Endothelial cell of umbilical vein (primary cell): ENCODE data around the gene SLC45A1. TPM values are rescaled to one million over a fixed set of nuclear protein-coding genes. Genes with fewer than 3 reads are reported as not detected.

ENCODE experiments used
- BruUV-seq: library from RNA; stranded (reverse); fragments of 400-500 nt; replicated peaks from 2 replicates; lab custom pipeline; 2021; lab: Mats Ljungman, UMichigan
- CTCF ChIA-PET: fragments of 300-600, 350-600 bp; sonication (Branson Sonifier 250); formaldehyde crosslinking; loops from one replicate; lab custom pipeline; 2021; ENCODE audit warnings: antibody characterized with exemption, inconsistent platforms; lab: Charles Lee
- POLR2A ChIA-PET: fragments of 300-600, 350-600 bp; sonication (Branson Sonifier 250); formaldehyde crosslinking; loops from one replicate; lab custom pipeline; 2021; ENCODE audit warnings: antibody characterized with exemption, inconsistent platforms; lab: Charles Lee
- DNase-seq: peaks from one replicate; pipeline ENCODE4 v3.0.0-alpha.2; 2011; ENCODE audit warnings: low read depth, low spot score
- FAIRE-seq: peaks from 2 replicates; lab custom pipeline; 2011; peaks lifted over from hg19 to GRCh38; lab: Jason Lieb, UNC
- H2AFZ ChIP-seq: 2 replicates; pipeline ENCODE4 v1.6.0; 2012; ENCODE audit warnings: low read depth, low read length, control low read depth, inconsistent platforms
- H3K27ac ChIP-seq: 2 replicates; pipeline ENCODE4 v1.5.1; 2011; ENCODE audit warnings: low read depth, mild to moderate bottlenecking, control low read depth, low read length, moderate library complexity; ENCODE audit not compliant: insufficient read depth
- H3K27me3 ChIP-seq, 2 experiments: 2 replicates each; pipeline versions ENCODE4 v1.6.0 to v1.6.1; 2011; ENCODE audit warnings: low read length in 2 of 2, mixed read lengths in 1 of 2; ENCODE audit not compliant: control insufficient read depth in 2 of 2, insufficient read depth in 2 of 2
- H3K36me3 ChIP-seq, 2 experiments: 2 replicates in 1 of 2; 3 replicates in 1 of 2; pipeline ENCODE4 v1.5.1; 2011; ENCODE audit warnings: low read length in 2 of 2, mild to moderate bottlenecking in 1 of 2, moderate library complexity in 1 of 2; ENCODE audit not compliant: control insufficient read depth in 2 of 2, insufficient read depth in 2 of 2; ENCODE audit errors: extremely low read depth in 1 of 2
- H3K4me1 ChIP-seq: 3 replicates; pipeline ENCODE4 v1.5.1; 2011; ENCODE audit warnings: mild to moderate bottlenecking, low read length; ENCODE audit not compliant: control insufficient read depth, insufficient read depth; ENCODE audit errors: extremely low read depth
- H3K4me2 ChIP-seq: 2 replicates; pipeline ENCODE4 v1.6.1; 2011; ENCODE audit warnings: low read length, control low read depth, mixed read lengths; ENCODE audit not compliant: insufficient read depth
- H3K4me3 ChIP-seq, 3 experiments: fragments of 200-600 bp in 1 of 3; sonication (generic), shearing (Covaris generic) in 1 of 3; replicated peaks in 1 of 3; 2 replicates each; pipeline ENCODE4 v1.5.1; 2011 to 2016; ENCODE audit warnings: control low read depth in 3 of 3, low read length in 3 of 3, mild to moderate bottlenecking in 2 of 3, inconsistent platforms in 1 of 3, low read depth in 1 of 3, moderate library complexity in 1 of 3; ENCODE audit not compliant: insufficient read depth in 1 of 3
- H3K79me2 ChIP-seq: 2 replicates; pipeline ENCODE4 v1.6.0; 2012; ENCODE audit warnings: low read length, inconsistent platforms; ENCODE audit not compliant: control insufficient read depth, insufficient read depth
- H3K9ac ChIP-seq: replicated peaks from 2 replicates; pipeline ENCODE3; 2011; ENCODE audit warnings: low read length, control low read depth; ENCODE audit not compliant: insufficient read depth; ENCODE audit errors: extremely low read depth
- H3K9me1 ChIP-seq: replicated peaks from 3 replicates; pipeline ENCODE4 v1.6.0; 2011; ENCODE audit warnings: mild to moderate bottlenecking, low read length; ENCODE audit not compliant: control insufficient read depth, insufficient read depth; ENCODE audit errors: extremely low read depth
- H3K9me3 ChIP-seq: replicated peaks from 2 replicates; pipeline ENCODE4 v1.5.1; 2012; ENCODE audit warnings: low read length, inconsistent platforms; ENCODE audit not compliant: control insufficient read depth, insufficient read depth
- H4K20me1 ChIP-seq: replicated peaks from 2 replicates; pipeline ENCODE3; 2011; ENCODE audit warnings: mild to moderate bottlenecking, low read length; ENCODE audit not compliant: control insufficient read depth, insufficient read depth; ENCODE audit errors: extremely low read depth
- EZH2 ChIP-seq: IDR thresholded peaks from 2 replicates; pipeline ENCODE4 v1.6.1; 2012; ENCODE audit warnings: borderline replicate concordance, low read depth, mild to moderate bottlenecking, moderate library complexity, low read length, inconsistent platforms; ENCODE audit not compliant: severe bottlenecking
- FOS ChIP-seq: IDR thresholded peaks from 2 replicates; pipeline ENCODE4 v1.6.1; 2011; ENCODE audit warnings: mild to moderate bottlenecking, low read length, moderate library complexity, borderline replicate concordance; ENCODE audit not compliant: insufficient read depth
- GATA2 ChIP-seq: IDR thresholded peaks from 2 replicates; pipeline ENCODE4 v1.7.0; 2011; ENCODE audit warnings: low read depth, mild to moderate bottlenecking, moderate library complexity, mixed read lengths, low read length; ENCODE audit not compliant: insufficient read length, insufficient read depth
- JUN ChIP-seq: IDR thresholded peaks from 2 replicates; pipeline ENCODE4 v1.6.1; 2011; ENCODE audit warnings: borderline replicate concordance, low read depth; ENCODE audit not compliant: insufficient read length, insufficient read depth
- MYC ChIP-seq: IDR thresholded peaks from one replicate; pipeline ENCODE4 v1.6.1; 2011; ENCODE audit warnings: mild to moderate bottlenecking, low read depth, low read length
- POLR2A ChIP-seq: IDR thresholded peaks from 2 replicates; pipeline ENCODE4 v1.6.1; 2012; ENCODE audit warnings: low read depth, mild to moderate bottlenecking, control low read depth, low read length
- POLR2AphosphoS5 ChIP-seq: IDR thresholded peaks from 2 replicates; pipeline ENCODE4 v1.6.1; 2012; ENCODE audit warnings: low read depth, mild to moderate bottlenecking, control low read depth, low read length, moderate library complexity; ENCODE audit not compliant: insufficient read depth
- dilution Hi-C: fragments of 300-500 bp; cut with MboI; formaldehyde crosslinking; loops from one replicate; pipeline ENCODE4 v1.15.0; 2019; ENCODE audit warnings: low sequenced_read_pairs; ENCODE audit not compliant: extremely low pct_ligation_motif_present
- intact Hi-C: fragments of 100-400 bp; cut with micrococcal nuclease; formaldehyde crosslinking; loops from one replicate; pipeline ENCODE4 v1.10.0; 2022
- polyA plus RNA-seq, 4 experiments: library from polyadenylated mRNA; depleted of rRNA in 3 of 4; stranded (reverse) in 3 of 4; unstranded in 1 of 4; fragments of >200 nt; gene quantifications; 2 replicates each; pipeline versions ENCODE4 v1.2.1 to v1.2.3, GENCODE V29; 2011 to 2012; ENCODE audit warnings: missing spikeins in 1 of 4
- total RNA-seq: library from RNA; stranded (reverse); gene quantifications from 2 replicates; pipeline ENCODE4 v1.2.3, GENCODE V29; 2021
- TF ChIP-seq, protein P1 (sequence below), 2 donors: IDR thresholded peaks; 1 replicate in 1 of 2; 2 replicates in 1 of 2; pipeline ENCODE4 v1.5.1; 2011; ENCODE audit warnings: low read length in 2 of 2, mild to moderate bottlenecking in 2 of 2, moderate library complexity in 2 of 2, control low read depth in 1 of 2, inconsistent platforms in 1 of 2, low read depth in 1 of 2; ENCODE audit not compliant: insufficient read depth in 1 of 2; ENCODE audit errors: extremely low read depth in 1 of 2
- TF ChIP-seq, protein P2 (sequence below): IDR thresholded peaks from 2 replicates; pipeline ENCODE4 v1.6.1; 2011; ENCODE audit not compliant: insufficient read depth, insufficient read length

Gene SLC45A1
- total and polyA plus RNA-seq, 2 donors (not counting 3 experiments of a cell fraction or from before 2014, with no cell fraction given): 1.3 to 1.4 TPM

DNA sequence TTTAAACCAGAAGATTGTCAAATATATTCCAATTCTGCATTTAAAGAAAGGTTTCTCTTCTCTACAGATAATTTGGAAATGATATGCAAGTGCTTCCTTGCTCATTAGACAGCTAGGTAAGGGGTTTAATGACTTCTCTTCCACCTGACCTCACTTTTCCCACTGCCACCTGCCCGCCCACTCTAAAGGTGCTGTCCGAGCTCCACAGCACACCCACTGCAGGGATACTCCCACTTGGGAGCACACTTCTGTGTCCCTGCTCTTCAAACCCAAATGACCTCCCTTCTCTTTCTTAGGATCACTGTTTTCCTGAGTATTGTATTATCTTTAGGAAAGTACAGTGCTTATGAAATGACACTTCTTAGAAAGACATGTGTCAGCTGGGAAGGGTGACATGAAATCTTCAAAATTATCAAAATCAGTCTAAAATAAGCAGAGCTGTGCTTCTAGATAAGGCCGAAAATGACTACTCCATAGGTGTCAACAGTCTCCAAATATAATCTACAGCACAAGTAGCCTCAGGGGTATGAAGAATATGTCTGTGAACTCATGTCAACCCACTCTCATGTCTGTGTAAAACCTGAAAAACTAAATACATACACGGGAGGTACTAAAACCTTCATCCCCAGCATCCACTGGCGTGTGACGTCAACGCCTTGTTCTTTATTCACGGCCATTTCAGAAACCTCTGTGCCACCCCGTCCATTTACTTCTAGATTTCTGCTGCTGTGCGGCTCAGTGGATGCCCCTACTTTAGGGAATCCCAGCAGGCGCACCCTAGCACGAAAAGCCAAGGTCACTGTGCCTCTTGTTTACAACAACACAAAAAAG, 71.0 kb downstream of the SLC45A1 start:
- H3K9me1 ChIP-seq: no peaks in the 10 kb centered on the region
- no peak overlapping the region for H2AFZ ChIP-seq
- H3K27me3 ChIP-seq: no peaks in the 10 kb centered on the region
- DNase-seq (no peak), FAIRE-seq (no peak)
- peaks cover 55% of the 10 kb centered on the region for H3K79me2 ChIP-seq
- H3K4me3 ChIP-seq: no peak overlapping the region
- no peak overlapping the region for H3K4me2 ChIP-seq
- no peaks in the 10 kb centered on the region for H3K9me3 ChIP-seq
- no peak for TF ChIP-seq MYC
- TF ChIP-seq FOS: no peak
- TF ChIP-seq POLR2A: no peak
- TF ChIP-seq, protein P1, sequence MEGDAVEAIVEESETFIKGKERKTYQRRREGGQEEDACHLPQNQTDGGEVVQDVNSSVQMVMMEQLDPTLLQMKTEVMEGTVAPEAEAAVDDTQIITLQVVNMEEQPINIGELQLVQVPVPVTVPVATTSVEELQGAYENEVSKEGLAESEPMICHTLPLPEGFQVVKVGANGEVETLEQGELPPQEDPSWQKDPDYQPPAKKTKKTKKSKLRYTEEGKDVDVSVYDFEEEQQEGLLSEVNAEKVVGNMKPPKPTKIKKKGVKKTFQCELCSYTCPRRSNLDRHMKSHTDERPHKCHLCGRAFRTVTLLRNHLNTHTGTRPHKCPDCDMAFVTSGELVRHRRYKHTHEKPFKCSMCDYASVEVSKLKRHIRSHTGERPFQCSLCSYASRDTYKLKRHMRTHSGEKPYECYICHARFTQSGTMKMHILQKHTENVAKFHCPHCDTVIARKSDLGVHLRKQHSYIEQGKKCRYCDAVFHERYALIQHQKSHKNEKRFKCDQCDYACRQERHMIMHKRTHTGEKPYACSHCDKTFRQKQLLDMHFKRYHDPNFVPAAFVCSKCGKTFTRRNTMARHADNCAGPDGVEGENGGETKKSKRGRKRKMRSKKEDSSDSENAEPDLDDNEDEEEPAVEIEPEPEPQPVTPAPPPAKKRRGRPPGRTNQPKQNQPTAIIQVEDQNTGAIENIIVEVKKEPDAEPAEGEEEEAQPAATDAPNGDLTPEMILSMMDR (IDR thresholded peaks at IDR 0.05; ENCODE audit: extremely low read depth in 1 of 2, insufficient read depth in 1 of 2, low read depth in 1 of 2, low read length in 2 of 2): no peak
- POLR2A ChIA-PET: no interaction called here
- H3K36me3 ChIP-seq: peaks cover 0 to 4% of the 10 kb centered on the region in 2 experiments
- no TSS peak for BruUV-seq
- dilution Hi-C loops (no loop called here), intact Hi-C loops (no loop called here)
- H3K27ac ChIP-seq: no peak overlapping the region
- CTCF ChIA-PET: no interaction called here
- H3K9ac ChIP-seq: no peak overlapping the region
- H3K4me1 ChIP-seq: peaks cover 12% of the 10 kb centered on the region
- H4K20me1 ChIP-seq: no peaks in the 10 kb centered on the region

GRCh38 chr1:8389958-8390535, 72.1 kb downstream of the SLC45A1 start:
- Histone ChIP-seq H3K9ac (no peak overlapping the region), H3K79me2 (peaks cover 52% of the 10 kb centered on the region), H3K9me3 (no peaks in the 10 kb centered on the region), H3K36me3 (peaks cover 0 to 4% of the 10 kb centered on the region in 2 experiments), H3K27me3 (no peaks in the 10 kb centered on the region), H3K4me3 (no peak overlapping the region), H3K9me1 (no peaks in the 10 kb centered on the region), H3K4me2 (no peak overlapping the region), H2AFZ (no peak overlapping the region), H3K4me1 (peaks cover 12% of the 10 kb centered on the region), H4K20me1 (no peaks in the 10 kb centered on the region), H3K27ac (no peak overlapping the region)
- FAIRE-seq: no peak
- no peak for DNase-seq
- ChIA-PET POLR2A (interaction anchor here (0.7 kb wide), 1 partner anchor 306 kb away, joined by 3 read pairs; no protein-coding TSS in a partner anchor), CTCF (no interaction called here)
- dilution Hi-C loops: no loop called here
- no TSS peak for BruUV-seq
- TF ChIP-seq JUN: no peak
- TF ChIP-seq POLR2AphosphoS5: no peak
- TF ChIP-seq EZH2: no peak
- TF ChIP-seq, protein P2, sequence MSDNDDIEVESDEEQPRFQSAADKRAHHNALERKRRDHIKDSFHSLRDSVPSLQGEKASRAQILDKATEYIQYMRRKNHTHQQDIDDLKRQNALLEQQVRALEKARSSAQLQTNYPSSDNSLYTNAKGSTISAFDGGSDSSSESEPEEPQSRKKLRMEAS: no peak
- TF ChIP-seq, protein P1 (IDR thresholded peaks at IDR 0.05; ENCODE audit: extremely low read depth in 1 of 2, insufficient read depth in 1 of 2, low read depth in 1 of 2, low read length in 2 of 2): no peak
- no peak for TF ChIP-seq FOS
- TF ChIP-seq MYC: no peak
- no peak for TF ChIP-seq POLR2A
- no peak for TF ChIP-seq GATA2
- intact Hi-C loops: no loop called here
